Ovary (tissue), 3 donors: ENCODE data around the gene PWP2.

Source experiments
- CTCF ChIP-seq, 3 donors: fragments of 450-650 bp in 2 of 3; fragments of 200-600 bp in 1 of 3; IDR thresholded peaks; one replicate each; pipeline versions ENCODE4 v1.5.1 to v1.8.0; 2016 to 2022; ENCODE audit warnings: antibody characterized with exemption in 3 of 3, mild to moderate bottlenecking in 1 of 3
- EP300 ChIP-seq: sonication (generic); formaldehyde crosslinking; IDR thresholded peaks from one replicate; pipeline ENCODE4 v1.6.1; 2017; ENCODE audit warnings: antibody characterized with exemption
- POLR2A ChIP-seq: fragments of 450-650 bp; IDR thresholded peaks from one replicate; pipeline ENCODE4 v1.6.1; 2017; ENCODE audit warnings: antibody characterized with exemption, mild to moderate bottlenecking, moderate library complexity
- donor health status: DM: no; HTN: no; CAD: no.

DNA sequence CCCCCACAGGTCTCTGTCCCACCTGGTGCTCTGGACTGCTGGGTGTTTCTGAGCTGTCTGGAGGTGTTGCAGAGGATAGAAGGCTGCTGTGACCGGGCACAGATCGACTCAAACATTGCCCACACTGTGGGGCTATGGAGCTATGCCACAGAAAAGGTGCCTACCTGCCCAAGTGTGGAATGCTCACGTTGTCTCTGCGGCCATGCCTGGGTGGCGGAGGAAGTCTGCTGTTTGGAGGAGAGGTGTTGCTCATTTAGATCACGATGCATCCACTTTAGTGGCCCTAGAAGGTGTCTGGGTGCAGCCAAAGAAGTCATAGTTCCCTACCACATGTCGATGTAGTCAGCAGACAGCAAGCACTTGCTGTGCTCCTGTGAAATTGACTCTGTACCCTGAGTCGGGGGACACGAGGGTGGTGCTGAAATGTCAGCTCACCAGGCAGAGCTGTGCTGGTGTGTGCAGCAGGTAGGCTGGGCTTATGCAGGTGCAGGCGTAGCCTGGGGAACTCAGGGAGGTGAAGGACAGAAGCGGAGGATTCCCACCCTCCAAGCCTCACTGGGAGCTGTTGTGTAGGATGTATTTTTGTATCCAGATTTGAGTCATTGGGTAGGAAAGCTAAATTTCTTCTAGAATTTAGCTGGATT is 32.8 kb upstream of the PWP2 start:
- TF ChIP-seq CTCF (IDR thresholded peaks at IDR 0.05) (no peak), POLR2A (no peak), EP300 (no peak)
